Endothelial cell of umbilical vein (primary cell): Measurements from ENCODE around the gene FER.

Source experiments
- CTCF ChIP-seq, 2 donors: IDR thresholded peaks; 1 replicate in 1 of 2; 2 replicates in 1 of 2; pipeline ENCODE4 v1.5.1; 2011; ENCODE audit warnings: low read length in 2 of 2, mild to moderate bottlenecking in 2 of 2, moderate library complexity in 2 of 2, control low read depth in 1 of 2, inconsistent platforms in 1 of 2, low read depth in 1 of 2; ENCODE audit not compliant: insufficient read depth in 1 of 2; ENCODE audit errors: extremely low read depth in 1 of 2
- EZH2 ChIP-seq: IDR thresholded peaks from 2 replicates; pipeline ENCODE4 v1.6.1; 2012; ENCODE audit warnings: borderline replicate concordance, low read depth, mild to moderate bottlenecking, moderate library complexity, low read length, inconsistent platforms; ENCODE audit not compliant: severe bottlenecking
- GATA2 ChIP-seq: IDR thresholded peaks from 2 replicates; pipeline ENCODE4 v1.7.0; 2011; ENCODE audit warnings: low read depth, mild to moderate bottlenecking, moderate library complexity, mixed read lengths, low read length; ENCODE audit not compliant: insufficient read length, insufficient read depth
- POLR2A ChIP-seq: IDR thresholded peaks from 2 replicates; pipeline ENCODE4 v1.6.1; 2012; ENCODE audit warnings: low read depth, mild to moderate bottlenecking, control low read depth, low read length

DNA sequence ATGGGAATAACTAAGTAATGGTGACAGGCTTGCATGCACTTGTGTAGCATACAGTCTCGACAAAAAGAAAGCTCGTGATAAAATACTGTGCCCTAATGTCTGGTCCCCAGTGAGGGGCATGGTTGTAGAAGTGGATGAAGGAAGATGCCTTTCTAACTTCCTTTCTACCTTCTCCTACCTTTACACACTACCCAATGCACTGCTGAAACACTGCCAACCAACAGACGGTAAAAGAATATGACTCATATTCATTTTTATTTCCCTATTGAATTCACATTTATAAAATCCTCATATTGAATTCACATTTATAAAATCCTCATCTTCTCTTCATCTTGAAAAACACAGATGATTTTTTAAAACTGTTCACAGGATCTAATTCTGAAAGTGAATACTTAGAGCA lies 439.1 kb downstream of the FER start:
- no peak for TF ChIP-seq CTCF (IDR thresholded peaks at IDR 0.05; ENCODE audit: extremely low read depth in 1 of 2, insufficient read depth in 1 of 2, low read depth in 1 of 2, low read length in 2 of 2)
- TF ChIP-seq POLR2A, result no peak
- TF ChIP-seq GATA2, result no peak
- TF ChIP-seq EZH2, result no peak
